Keratinocyte (primary cell): Measurements from ENCODE around the gene HOXA5.

Experiments used
- EZH2 ChIP-seq: IDR thresholded peaks from one replicate; pipeline ENCODE4 v1.6.1; 2012; ENCODE audit warnings: inconsistent platforms, mild to moderate bottlenecking, low read length, moderate library complexity
- TF ChIP-seq, protein P1 (sequence below), 3 experiments: IDR thresholded peaks in 1 of 3; conservative IDR thresholded peaks in 1 of 3; optimal IDR thresholded peaks in 1 of 3; 2 replicates in 2 of 3; 3 replicates in 1 of 3; pipeline versions ENCODE3 to v1.5.1; 2011; ENCODE audit warnings: low read length in 3 of 3, mild to moderate bottlenecking in 3 of 3, moderate library complexity in 2 of 3, control low read depth in 1 of 3, inconsistent platforms in 1 of 3; ENCODE audit not compliant: insufficient read depth in 2 of 3; ENCODE audit errors: extremely low read depth in 1 of 3

DNA sequence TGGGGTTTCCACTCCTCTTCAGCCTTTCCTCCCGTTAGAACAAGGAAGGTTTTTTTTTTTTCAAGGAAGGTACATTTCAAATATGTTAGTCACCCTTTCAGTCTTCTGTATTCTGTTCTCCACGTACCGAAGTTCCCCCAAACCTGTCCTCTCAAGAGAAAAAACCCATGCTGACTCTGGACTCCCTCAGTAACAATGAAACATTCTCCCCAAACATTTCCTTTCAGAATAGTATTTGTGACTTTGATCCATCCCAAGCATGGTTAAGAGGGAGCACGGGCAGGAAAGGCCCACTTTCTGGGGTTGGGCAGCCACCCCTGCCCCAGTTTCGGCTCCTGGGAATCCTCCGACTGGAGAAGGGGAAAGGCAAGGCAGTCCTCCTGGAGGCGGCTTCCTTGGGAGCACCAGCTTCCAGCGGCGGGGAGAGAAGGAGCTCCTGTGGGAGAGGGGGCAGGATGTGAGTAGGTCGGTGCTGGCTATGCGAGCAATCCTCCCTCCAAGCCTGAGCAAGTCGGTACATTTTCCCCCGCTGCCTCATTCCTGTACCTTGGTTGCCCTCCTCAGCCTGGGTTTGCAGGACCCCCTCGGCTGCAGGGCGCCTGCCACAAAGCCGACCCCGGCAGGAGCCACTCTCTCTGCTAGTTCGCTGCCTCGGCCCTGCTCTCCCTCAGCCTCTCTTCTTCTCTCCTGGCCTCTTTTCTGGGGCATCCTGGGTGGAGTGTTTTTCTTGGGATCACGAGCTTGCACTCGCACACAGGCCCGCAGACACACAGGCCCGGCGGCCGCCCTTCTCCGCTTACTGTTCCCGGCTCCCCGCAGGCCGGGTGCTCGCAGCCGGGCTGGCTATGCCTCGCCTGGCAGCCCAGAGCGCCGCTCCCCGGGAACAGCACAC is 45.5 kb downstream of the HOXA5 start:
- TF ChIP-seq, protein P1, sequence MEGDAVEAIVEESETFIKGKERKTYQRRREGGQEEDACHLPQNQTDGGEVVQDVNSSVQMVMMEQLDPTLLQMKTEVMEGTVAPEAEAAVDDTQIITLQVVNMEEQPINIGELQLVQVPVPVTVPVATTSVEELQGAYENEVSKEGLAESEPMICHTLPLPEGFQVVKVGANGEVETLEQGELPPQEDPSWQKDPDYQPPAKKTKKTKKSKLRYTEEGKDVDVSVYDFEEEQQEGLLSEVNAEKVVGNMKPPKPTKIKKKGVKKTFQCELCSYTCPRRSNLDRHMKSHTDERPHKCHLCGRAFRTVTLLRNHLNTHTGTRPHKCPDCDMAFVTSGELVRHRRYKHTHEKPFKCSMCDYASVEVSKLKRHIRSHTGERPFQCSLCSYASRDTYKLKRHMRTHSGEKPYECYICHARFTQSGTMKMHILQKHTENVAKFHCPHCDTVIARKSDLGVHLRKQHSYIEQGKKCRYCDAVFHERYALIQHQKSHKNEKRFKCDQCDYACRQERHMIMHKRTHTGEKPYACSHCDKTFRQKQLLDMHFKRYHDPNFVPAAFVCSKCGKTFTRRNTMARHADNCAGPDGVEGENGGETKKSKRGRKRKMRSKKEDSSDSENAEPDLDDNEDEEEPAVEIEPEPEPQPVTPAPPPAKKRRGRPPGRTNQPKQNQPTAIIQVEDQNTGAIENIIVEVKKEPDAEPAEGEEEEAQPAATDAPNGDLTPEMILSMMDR (optimal IDR thresholded peaks at IDR 0.05 in 1 of 3, IDR thresholded peaks at IDR 0.05 in 1 of 3, conservative IDR thresholded peaks at IDR 0.05 in 1 of 3; ENCODE audit: extremely low read depth in 1 of 3, insufficient read depth in 2 of 3, low read length in 3 of 3) = peak in 2 of 3 experiments; percentile 23 to 26
- TF ChIP-seq EZH2 = no peak
